Adrenal gland (tissue), 5 donors: Measurements from ENCODE around the gene KCNJ4.

Source experiments
- CTCF ChIP-seq, 6 experiments: fragments of 450-650 bp in 4 of 6; fragments of 200-600 bp in 2 of 6; sonication (generic) in 1 of 6; IDR thresholded peaks; 1 replicate in 5 of 6; 2 replicates in 1 of 6; pipeline versions ENCODE4 v1.5.1 to v1.8.0; 2016 to 2021; ENCODE audit warnings: antibody characterized with exemption in 6 of 6, mild to moderate bottlenecking in 2 of 6, moderate library complexity in 1 of 6
- POLR2A ChIP-seq, 2 donors: fragments of 450-650 bp; IDR thresholded peaks; one replicate each; pipeline ENCODE4 v1.6.1; 2017; ENCODE audit warnings: antibody characterized with exemption in 2 of 2, mild to moderate bottlenecking in 2 of 2, moderate library complexity in 1 of 2
- donor health status: DM: no; HTN: no; CAD: no.

GRCh38 chr22:38477585-38477984 lies 22.6 kb upstream of the KCNJ4 start:
- TF ChIP-seq CTCF (IDR thresholded peaks at IDR 0.05) = no peak
- no peak for TF ChIP-seq POLR2A (IDR thresholded peaks at IDR 0.05)
